ENCODE measurements around the gene MS4A18.
"Not testable (repeated sequence)": the region's sequence is repeated elsewhere in the genome, so short reads cannot be mapped to it uniquely, and the experiment has no call there.

- TF ChIP-seq SUZ12 (IDR thresholded peaks at IDR 0.05; ENCODE audit: extremely low read depth, insufficient read depth, insufficient read length); ZNF274 (IDR thresholded peaks at IDR 0.05; ENCODE audit: low read depth, low read length); YY1 (IDR thresholded peaks at IDR 0.05; ENCODE audit: insufficient read depth, insufficient read length): not testable (repeated sequence)
These were observed 46.3 kb upstream of the MS4A18 start for GRCh38 chr11:60678231-60678630.

Measured in NT2/D1 (cell line).